GM12801 (cell line): ENCODE data around the gene SIRT3.

Source experiments
- TF ChIP-seq, protein P1 (sequence below): IDR thresholded peaks from one replicate; pipeline ENCODE4 v1.5.1; 2011; ENCODE audit warnings: control low read depth; ENCODE audit not compliant: insufficient read length; ENCODE audit errors: extremely low read depth

Gene SIRT3

DNA sequence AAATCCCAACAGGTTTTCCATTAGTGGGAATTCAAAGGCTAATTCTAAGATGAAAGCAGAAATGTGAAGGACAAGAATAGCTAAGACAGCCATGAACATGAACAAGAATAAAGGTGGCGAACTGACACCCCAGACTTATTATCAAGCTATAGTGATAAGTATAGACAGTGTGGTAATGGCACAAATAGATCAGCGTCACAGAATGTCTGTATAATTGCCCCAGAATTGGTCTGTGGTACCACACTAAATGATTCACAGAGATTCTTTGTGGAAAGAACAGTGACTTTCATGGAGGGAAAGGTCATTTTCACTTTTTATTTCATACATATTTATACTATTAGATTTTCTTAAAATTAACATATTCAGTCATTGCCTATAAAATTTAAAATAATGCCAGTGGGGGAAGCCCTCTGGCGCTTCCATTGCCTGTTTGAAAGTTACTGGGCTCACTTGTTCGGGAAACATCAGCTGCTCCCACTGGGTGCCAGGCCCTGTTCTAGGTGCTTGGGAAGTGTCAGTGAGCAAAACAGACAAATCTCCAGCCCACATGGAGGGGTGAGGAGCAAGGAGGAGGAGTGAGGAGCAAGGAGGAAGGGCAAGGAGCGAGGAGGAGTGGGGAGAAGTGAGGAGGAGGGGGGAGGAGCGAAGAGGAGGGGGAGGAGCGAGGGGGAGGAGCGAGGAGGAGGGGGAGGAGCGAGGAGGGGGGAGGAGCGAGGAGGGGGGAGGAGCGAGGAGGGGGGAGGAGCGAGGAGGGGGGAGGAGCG lies 30.7 kb upstream of the SIRT3 start:
- TF ChIP-seq, protein P1, sequence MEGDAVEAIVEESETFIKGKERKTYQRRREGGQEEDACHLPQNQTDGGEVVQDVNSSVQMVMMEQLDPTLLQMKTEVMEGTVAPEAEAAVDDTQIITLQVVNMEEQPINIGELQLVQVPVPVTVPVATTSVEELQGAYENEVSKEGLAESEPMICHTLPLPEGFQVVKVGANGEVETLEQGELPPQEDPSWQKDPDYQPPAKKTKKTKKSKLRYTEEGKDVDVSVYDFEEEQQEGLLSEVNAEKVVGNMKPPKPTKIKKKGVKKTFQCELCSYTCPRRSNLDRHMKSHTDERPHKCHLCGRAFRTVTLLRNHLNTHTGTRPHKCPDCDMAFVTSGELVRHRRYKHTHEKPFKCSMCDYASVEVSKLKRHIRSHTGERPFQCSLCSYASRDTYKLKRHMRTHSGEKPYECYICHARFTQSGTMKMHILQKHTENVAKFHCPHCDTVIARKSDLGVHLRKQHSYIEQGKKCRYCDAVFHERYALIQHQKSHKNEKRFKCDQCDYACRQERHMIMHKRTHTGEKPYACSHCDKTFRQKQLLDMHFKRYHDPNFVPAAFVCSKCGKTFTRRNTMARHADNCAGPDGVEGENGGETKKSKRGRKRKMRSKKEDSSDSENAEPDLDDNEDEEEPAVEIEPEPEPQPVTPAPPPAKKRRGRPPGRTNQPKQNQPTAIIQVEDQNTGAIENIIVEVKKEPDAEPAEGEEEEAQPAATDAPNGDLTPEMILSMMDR = no peak

DNA sequence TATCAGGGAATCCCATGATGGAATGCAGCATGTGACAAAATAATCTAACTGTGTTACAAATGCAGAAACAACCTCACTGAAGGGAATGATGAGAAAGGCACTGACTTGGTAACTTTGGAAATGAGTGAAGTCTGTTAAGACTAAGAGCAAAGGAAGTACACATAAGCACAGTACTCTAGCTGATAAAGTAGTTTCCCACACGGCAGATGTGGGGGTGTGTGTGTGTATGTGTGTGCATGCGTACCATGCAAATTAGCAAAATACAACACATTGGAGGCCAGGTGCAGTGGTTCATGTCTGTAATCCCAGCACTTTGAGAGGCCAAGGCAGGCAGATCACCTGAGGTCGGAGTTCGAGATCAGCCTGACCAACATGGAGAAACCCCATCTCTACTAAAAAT lies 25.5 kb upstream of the SIRT3 start:
- TF ChIP-seq, protein P1 = no peak

GRCh38 chr11:259413-259812 lies 23.3 kb upstream of the SIRT3 start:
- TF ChIP-seq, protein P1 = no peak

DNA sequence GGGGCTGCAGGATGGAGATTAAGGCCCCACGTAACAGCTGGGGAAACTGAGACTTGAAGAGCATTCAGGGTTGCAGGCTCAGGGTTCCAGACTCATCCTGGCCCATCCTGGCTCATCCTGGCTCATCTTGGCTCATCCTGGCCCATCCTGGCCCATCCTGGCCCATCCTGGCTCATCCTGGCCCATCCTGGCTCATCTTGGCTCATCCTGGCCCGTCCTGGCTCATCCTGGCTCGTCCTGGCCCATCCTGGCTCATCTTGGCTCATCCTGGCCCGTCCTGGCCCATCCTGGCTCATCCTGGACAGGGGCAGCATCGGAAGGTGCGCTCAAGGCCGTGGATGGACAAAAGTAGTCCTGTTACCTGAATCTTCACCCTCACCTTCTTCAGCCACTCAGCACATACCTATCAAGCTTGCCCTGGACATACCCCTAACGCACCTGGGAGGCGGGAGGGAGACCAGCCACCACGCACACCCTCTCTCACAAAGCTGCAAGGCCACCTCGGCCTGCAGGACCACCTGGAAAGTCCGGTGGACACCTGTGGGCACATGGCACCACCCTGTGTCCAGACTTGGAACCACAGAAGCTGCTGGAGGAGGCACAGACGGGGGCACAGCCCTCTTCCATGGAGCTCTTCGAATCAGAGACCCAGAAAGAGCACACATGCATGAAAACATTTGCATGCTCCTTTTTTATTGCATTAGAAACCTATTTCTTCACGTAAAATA lies 21.8 kb upstream of the SIRT3 start:
- TF ChIP-seq, protein P1 = no peak

DNA sequence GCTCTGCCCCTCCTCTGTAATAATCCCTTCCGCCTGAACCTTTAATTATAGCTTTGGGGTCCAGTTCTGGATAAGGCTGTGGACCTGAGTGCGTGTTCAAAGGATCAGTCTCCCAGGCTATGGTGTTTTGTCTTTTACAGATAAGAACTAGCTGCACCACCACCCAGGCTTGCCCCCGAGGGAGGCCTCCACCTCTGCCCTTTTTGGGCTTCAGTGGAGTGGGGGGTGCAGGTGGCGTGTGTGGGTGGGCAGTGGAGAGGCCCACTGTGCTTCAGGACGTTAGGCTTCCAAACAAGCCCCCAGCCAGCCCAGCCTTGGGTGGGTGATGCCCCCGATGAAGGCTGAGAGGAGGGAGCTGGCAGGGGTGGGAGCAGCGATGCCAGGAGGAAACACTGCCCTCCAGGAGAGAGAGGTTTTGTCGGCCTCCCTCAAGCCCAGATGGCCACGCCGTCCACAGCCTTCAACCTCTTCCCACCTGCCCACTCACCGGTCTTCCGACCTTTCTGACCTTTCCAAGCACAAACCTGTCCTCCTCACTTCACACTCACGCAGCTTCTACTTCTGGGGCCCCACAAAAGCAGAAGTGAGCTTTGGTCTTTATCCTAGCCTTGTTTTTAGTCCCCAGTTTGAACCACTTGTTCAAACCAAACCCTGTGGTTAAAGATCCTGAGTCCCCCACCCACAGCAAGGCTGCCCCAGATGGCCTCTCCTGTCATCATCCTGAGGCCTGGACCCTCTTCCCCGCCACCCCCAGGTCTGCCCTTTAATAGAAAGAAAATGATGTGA lies 21.0 kb upstream of the SIRT3 start:
- TF ChIP-seq, protein P1 = no peak

GRCh38 chr11:255816-256215 lies 19.7 kb upstream of the SIRT3 start:
- TF ChIP-seq, protein P1 = no peak

DNA sequence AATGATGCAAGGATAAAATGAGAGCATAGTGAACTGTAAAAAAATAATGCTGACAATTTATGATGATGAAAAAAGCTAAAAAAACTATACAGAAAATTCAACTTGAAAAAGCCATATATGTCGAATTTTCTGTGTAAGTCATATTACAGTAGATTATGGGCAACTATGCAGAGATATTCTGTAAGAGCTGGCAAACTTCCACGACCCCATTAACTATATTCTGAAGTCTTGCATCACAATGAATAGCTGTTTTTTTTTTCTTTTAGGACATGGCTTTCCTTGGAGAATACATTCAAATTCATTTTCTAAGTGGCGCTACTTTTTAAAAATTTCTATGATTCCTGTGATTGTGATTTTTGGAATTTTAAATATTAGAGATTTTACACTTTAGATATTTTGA lies 19.0 kb upstream of the SIRT3 start:
- TF ChIP-seq, protein P1 = no peak
